Bone marrow (tissue), 2 donors: ENCODE data around the gene NDUFB6.
A peak's percentile ranks its signal among the peaks of the same experiment; 100 is the strongest.
"Not testable (repeated sequence)": the region's sequence is repeated elsewhere in the genome, so short reads cannot be mapped to it uniquely, and the experiment has no call there.

ENCODE experiments used
- DNase-seq, 2 donors: peaks; one replicate each; lab custom pipeline; 2025; lab: John Stamatoyannopoulos, UW

Gene NDUFB6

GRCh38 chr9:32571969-32572899 is 725 bp downstream of the NDUFB6 start:
- DNase-seq = peak in 1 of 2 donors; percentile 76

GRCh38 chr9:32570262-32570661 is 2.7 kb downstream of the NDUFB6 start:
- no peak for DNase-seq

- DNase-seq = no peak
Observed at GRCh38 chr9:32566770-32567169, 6.2 kb downstream of the NDUFB6 start.

GRCh38 chr9:32565967-32566366 is 7.0 kb downstream of the NDUFB6 start:
- DNase-seq = no peak

- no peak for DNase-seq
Observed at GRCh38 chr9:32558408-32558934, 14.5 kb downstream of the NDUFB6 start.

- no peak for DNase-seq
Observed at GRCh38 chr9:32554591-32554990, 18.4 kb downstream of the NDUFB6 start.

- peak in 1 of 2 donors; percentile 56 for DNase-seq
Observed at GRCh38 chr9:32554107-32554506, 18.9 kb downstream of the NDUFB6 start.

- peak; percentile 77 to 84 for DNase-seq
Observed at GRCh38 chr9:32552172-32552872, 20.6 kb downstream of the NDUFB6 start, which contains the start of the genes SMIM27 and TOPORS. Gene SMIM27 (plus strand): TSS chr9:32552327. CDS start chr9:32552435, 108 bp downstream. Gene TOPORS (minus strand): TSS chr9:32552586. CDS start chr9:32552436, 150 bp downstream.

GRCh38 chr9:32551276-32552051 is 21.5 kb downstream of the NDUFB6 start:
- peak in 1 of 2 donors; percentile 4 for DNase-seq

GRCh38 chr9:32550562-32551275 is 22.2 kb downstream of the NDUFB6 start:
- peak; percentile 80 to 84 for DNase-seq

- DNase-seq = no peak
Observed at GRCh38 chr9:32550150-32550561, 22.8 kb downstream of the NDUFB6 start.

GRCh38 chr9:32548213-32548612 is 24.7 kb downstream of the NDUFB6 start:
- DNase-seq = not testable (repeated sequence)

GRCh38 chr9:32545884-32546283 is 27.1 kb downstream of the NDUFB6 start:
- DNase-seq = no peak

GRCh38 chr9:32543047-32543446 is 29.9 kb downstream of the NDUFB6 start:
- DNase-seq = no peak

- no peak for DNase-seq
Observed at GRCh38 chr9:32533816-32534215, 39.1 kb downstream of the NDUFB6 start.

GRCh38 chr9:32533336-32533735 is 39.6 kb downstream of the NDUFB6 start:
- DNase-seq = no peak

GRCh38 chr9:32526707-32527048 is 46.3 kb downstream of the NDUFB6 start:
- no peak for DNase-seq

- DNase-seq = peak; percentile 68 to 86
Observed at GRCh38 chr9:32526041-32526706, 46.8 kb downstream of the NDUFB6 start, which contains the start of gene RIGI. Gene RIGI (minus strand): TSS chr9:32526196. CDS start chr9:32526166, 30 bp downstream.

- no peak for DNase-seq
Observed at GRCh38 chr9:32525709-32526030, 47.3 kb downstream of the NDUFB6 start.

- DNase-seq = no peak
Observed at GRCh38 chr9:32524892-32525708, 47.9 kb downstream of the NDUFB6 start.
